HepG2 (cell line): ENCODE data around the gene SLC25A25. TPM values are rescaled to one million over a fixed set of nuclear protein-coding genes. Genes with fewer than 3 reads are reported as not detected.
A peak's percentile ranks its signal among the peaks of the same experiment; 100 is the strongest.

Experiments used
- DPF2 ChIP-seq: sonication (generic); formaldehyde crosslinking; IDR thresholded peaks from 2 replicates; pipeline ENCODE4 v1.4.0; 2020; ENCODE audit warnings: mild to moderate bottlenecking, low read depth, missing genetic modification reagents, borderline replicate concordance
- EP300 ChIP-seq, 3 experiments: sonication (generic) in 1 of 3; formaldehyde crosslinking in 1 of 3; IDR thresholded peaks; 2 replicates each; pipeline versions ENCODE4 v1.5.1 to v1.6.1; 2011 to 2020; ENCODE audit warnings: low read depth in 2 of 3, low read length in 2 of 3, borderline replicate concordance in 1 of 3, improper control_type of control experiment in 1 of 3, mild to moderate bottlenecking in 1 of 3, missing genetic modification reagents in 1 of 3, moderate library complexity in 1 of 3
- FOXO1 ChIP-seq: sonication (generic); formaldehyde crosslinking; IDR thresholded peaks from 2 replicates; pipeline ENCODE4 v1.4.0; 2020; ENCODE audit warnings: missing genetic modification reagents
- GATA4 ChIP-seq: sonication (generic); IDR thresholded peaks from 2 replicates; pipeline ENCODE4 v1.6.1; 2016; ENCODE audit warnings: antibody characterized with exemption, low read depth, borderline replicate concordance
- HMGXB4 ChIP-seq, 2 experiments: sonication (generic) in 1 of 2; formaldehyde crosslinking in 1 of 2; IDR thresholded peaks; 2 replicates each; pipeline versions ENCODE4 v1.4.0 to v1.6.1; 2018 to 2020; ENCODE audit warnings: missing genetic modification reagents in 2 of 2, borderline replicate concordance in 1 of 2, low read depth in 1 of 2, mild to moderate bottlenecking in 1 of 2, missing biosample characterization in 1 of 2
- MLXIP ChIP-seq: sonication (generic); formaldehyde crosslinking; IDR thresholded peaks from 2 replicates; pipeline ENCODE4 v1.9.0; 2021; ENCODE audit warnings: missing genetic modification reagents, borderline replicate concordance
- NBN ChIP-seq: fragments of 450-650 bp; conservative IDR thresholded peaks from 2 replicates; pipeline ENCODE4 v1.6.1; 2017
- STAG1 ChIP-seq: sonication (generic); formaldehyde crosslinking; IDR thresholded peaks from 2 replicates; pipeline ENCODE4 v1.4.0; 2020; ENCODE audit warnings: missing genetic modification reagents
- THAP9 ChIP-seq: sonication (generic); formaldehyde crosslinking; IDR thresholded peaks from 2 replicates; pipeline ENCODE4; 2020; ENCODE audit warnings: missing genetic modification reagents, mild to moderate bottlenecking, borderline replicate concordance
- ZNF33A ChIP-seq: sonication (generic); formaldehyde crosslinking; IDR thresholded peaks from 2 replicates; pipeline ENCODE4 v1.5.1; 2020; ENCODE audit warnings: missing genetic modification reagents, mild to moderate bottlenecking, moderate library complexity, borderline replicate concordance
- ZNF557 ChIP-seq: sonication (generic); formaldehyde crosslinking; IDR thresholded peaks from 2 replicates; pipeline ENCODE4 v1.4.0; 2020; ENCODE audit warnings: missing genetic modification reagents
- ZNF775 ChIP-seq: sonication (generic); formaldehyde crosslinking; IDR thresholded peaks from 2 replicates; pipeline ENCODE4 v1.4.0; 2020; ENCODE audit warnings: missing genetic modification reagents, mild to moderate bottlenecking, moderate library complexity, borderline replicate concordance
- polyA plus RNA-seq, 8 experiments: library from polyadenylated mRNA; depleted of rRNA in 3 of 8; stranded (reverse) in 7 of 8; unstranded in 1 of 8; fragments of >200 nt; fragmentation: Illumina TruSeq in 4 of 8; extraction: Trizol in 4 of 8; gene quantifications; 2 replicates each; pipeline versions ENCODE4 v1.2.1 to v1.2.3, GENCODE V29; 2011 to 2016; ENCODE audit warnings: low read depth in 4 of 8, missing spikeins in 1 of 8, mixed read lengths in 1 of 8; ENCODE audit not compliant: insufficient read depth in 1 of 8
- total RNA-seq, 5 experiments: library from RNA; depleted of rRNA; stranded (reverse); fragments of >200 nt; fragmentation: Illumina TruSeq; extraction: Trizol; gene quantifications; 2 replicates each; pipeline ENCODE4 v1.2.3, GENCODE V29; 2016; ENCODE audit warnings: low read depth in 1 of 5
- TF ChIP-seq, protein P1 (sequence below): conservative IDR thresholded peaks from 2 replicates; pipeline ENCODE4 v1.6.1; 2018; ENCODE audit warnings: missing genetic modification reagents
- TF ChIP-seq, protein P2 (sequence below): sonication (generic); formaldehyde crosslinking; IDR thresholded peaks from 2 replicates; pipeline ENCODE4 v1.5.1; 2020; ENCODE audit warnings: mild to moderate bottlenecking, missing genetic modification reagents, moderate library complexity

The SLC25A25 gene
- total and polyA plus RNA-seq, 2 of the 13 experiments (the other 11 are each of a cell fraction or from before 2014, with no cell fraction given): 10.5 to 24.8 TPM

- TF ChIP-seq EP300 (IDR thresholded peaks at IDR 0.05; ENCODE audit: low read depth in 2 of 2, low read length in 2 of 2) (peak; percentile 65 to 89; a peak in 3 of 4 replicates), EP300 (CRISPR knock-in tag; IDR thresholded peaks at IDR 0.05; ENCODE audit: borderline replicate concordance) (no peak), MLXIP (CRISPR knock-in tag) (no peak), THAP9 (no peak), STAG1 (CRISPR knock-in tag) (no peak), HMGXB4 (CRISPR knock-in tag; IDR thresholded peaks at IDR 0.05; ENCODE audit: borderline replicate concordance in 1 of 2, low read depth in 1 of 2) (no peak), ZNF33A (no peak), FOXO1 (CRISPR knock-in tag) (peak; percentile 68; the same call in 1 of the 2 replicates), GATA4 (0 out of 2 replicates have a peak, but pooled peaks have one; percentile 20), NBN (no peak), DPF2 (peak; percentile 74), ZNF775 (CRISPR knock-in tag) (no peak), ZNF557 (CRISPR knock-in tag) (no peak)
- TF ChIP-seq, protein P1, sequence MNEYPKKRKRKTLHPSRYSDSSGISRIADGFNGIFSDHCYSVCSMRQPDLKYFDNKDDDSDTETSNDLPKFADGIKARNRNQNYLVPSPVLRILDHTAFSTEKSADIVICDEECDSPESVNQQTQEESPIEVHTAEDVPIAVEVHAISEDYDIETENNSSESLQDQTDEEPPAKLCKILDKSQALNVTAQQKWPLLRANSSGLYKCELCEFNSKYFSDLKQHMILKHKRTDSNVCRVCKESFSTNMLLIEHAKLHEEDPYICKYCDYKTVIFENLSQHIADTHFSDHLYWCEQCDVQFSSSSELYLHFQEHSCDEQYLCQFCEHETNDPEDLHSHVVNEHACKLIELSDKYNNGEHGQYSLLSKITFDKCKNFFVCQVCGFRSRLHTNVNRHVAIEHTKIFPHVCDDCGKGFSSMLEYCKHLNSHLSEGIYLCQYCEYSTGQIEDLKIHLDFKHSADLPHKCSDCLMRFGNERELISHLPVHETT (CRISPR knock-in tag): no peak
- TF ChIP-seq, protein P2, sequence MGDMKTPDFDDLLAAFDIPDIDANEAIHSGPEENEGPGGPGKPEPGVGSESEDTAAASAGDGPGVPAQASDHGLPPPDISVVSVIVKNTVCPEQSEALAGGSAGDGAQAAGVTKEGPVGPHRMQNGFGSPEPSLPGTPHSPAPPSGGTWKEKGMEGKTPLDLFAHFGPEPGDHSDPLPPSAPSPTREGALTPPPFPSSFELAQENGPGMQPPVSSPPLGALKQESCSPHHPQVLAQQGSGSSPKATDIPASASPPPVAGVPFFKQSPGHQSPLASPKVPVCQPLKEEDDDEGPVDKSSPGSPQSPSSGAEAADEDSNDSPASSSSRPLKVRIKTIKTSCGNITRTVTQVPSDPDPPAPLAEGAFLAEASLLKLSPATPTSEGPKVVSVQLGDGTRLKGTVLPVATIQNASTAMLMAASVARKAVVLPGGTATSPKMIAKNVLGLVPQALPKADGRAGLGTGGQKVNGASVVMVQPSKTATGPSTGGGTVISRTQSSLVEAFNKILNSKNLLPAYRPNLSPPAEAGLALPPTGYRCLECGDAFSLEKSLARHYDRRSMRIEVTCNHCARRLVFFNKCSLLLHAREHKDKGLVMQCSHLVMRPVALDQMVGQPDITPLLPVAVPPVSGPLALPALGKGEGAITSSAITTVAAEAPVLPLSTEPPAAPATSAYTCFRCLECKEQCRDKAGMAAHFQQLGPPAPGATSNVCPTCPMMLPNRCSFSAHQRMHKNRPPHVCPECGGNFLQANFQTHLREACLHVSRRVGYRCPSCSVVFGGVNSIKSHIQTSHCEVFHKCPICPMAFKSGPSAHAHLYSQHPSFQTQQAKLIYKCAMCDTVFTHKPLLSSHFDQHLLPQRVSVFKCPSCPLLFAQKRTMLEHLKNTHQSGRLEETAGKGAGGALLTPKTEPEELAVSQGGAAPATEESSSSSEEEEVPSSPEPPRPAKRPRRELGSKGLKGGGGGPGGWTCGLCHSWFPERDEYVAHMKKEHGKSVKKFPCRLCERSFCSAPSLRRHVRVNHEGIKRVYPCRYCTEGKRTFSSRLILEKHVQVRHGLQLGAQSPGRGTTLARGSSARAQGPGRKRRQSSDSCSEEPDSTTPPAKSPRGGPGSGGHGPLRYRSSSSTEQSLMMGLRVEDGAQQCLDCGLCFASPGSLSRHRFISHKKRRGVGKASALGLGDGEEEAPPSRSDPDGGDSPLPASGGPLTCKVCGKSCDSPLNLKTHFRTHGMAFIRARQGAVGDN (CRISPR knock-in tag): no peak
Measured at GRCh38 chr9:128073253-128073886, 5.3 kb downstream of the SLC25A25 start (continued).
